AG10803 (cell line): ENCODE data around the gene RPS27.

Source experiments
- DNase-seq: peaks from one replicate; pipeline ENCODE4 v3.0.0; 2010; ENCODE audit warnings: low read depth
- H3K4me3 ChIP-seq: 2 replicates; pipeline ENCODE4 v1.5.1; 2011; ENCODE audit warnings: mild to moderate bottlenecking, low read length, control low read depth
- TF ChIP-seq, protein P1 (sequence below): conservative IDR thresholded peaks from 2 replicates; pipeline ENCODE4 v1.5.1; 2011; ENCODE audit warnings: mild to moderate bottlenecking, low read length, control low read depth, inconsistent platforms

Gene RPS27

DNA sequence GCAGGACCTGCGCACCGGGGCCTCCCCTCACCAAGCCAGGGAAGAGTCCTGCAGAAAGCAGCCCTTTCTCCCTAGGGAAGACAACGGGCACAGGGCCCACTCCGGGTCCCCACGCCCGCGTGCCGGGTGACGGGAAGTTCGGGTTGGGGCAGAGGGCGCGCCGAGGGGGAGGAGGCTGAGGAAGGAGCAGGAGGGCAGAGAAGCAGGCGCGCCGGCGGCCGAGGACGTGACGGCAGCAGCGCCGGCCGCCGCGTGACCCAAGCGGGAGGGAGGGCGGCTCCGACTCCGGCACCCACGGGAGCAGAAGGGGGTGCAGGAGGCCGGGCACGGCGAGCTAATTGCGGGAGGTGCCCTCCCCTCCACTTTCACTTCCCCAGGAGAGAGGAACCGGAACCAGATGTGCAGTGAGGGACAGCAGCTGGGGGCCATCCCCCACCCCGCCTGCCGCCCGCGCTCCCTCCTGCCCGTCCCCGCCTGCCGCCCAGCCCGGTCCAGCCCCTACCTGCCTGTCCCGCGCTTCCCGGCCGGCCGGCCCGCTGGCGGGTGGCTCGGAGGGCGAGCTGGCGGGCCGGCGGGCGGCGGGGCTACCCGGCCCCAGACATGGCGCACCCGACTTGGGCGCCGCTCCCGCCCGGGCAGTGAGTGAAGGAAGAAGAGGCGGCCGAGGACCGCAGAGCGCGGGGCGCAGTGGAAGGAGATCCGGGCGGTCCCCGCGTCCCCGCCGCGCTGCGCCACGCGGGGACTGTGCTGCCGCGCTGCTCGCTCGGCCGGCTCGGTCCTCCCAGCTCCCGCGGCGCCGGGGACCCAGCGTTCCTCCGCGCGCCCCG lies 44.6 kb upstream of the RPS27 start:
- TF ChIP-seq, protein P1, sequence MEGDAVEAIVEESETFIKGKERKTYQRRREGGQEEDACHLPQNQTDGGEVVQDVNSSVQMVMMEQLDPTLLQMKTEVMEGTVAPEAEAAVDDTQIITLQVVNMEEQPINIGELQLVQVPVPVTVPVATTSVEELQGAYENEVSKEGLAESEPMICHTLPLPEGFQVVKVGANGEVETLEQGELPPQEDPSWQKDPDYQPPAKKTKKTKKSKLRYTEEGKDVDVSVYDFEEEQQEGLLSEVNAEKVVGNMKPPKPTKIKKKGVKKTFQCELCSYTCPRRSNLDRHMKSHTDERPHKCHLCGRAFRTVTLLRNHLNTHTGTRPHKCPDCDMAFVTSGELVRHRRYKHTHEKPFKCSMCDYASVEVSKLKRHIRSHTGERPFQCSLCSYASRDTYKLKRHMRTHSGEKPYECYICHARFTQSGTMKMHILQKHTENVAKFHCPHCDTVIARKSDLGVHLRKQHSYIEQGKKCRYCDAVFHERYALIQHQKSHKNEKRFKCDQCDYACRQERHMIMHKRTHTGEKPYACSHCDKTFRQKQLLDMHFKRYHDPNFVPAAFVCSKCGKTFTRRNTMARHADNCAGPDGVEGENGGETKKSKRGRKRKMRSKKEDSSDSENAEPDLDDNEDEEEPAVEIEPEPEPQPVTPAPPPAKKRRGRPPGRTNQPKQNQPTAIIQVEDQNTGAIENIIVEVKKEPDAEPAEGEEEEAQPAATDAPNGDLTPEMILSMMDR = no peak
- DNase-seq = peak; percentile 74
- peak overlapping the region; percentile 85 for H3K4me3 ChIP-seq

DNA sequence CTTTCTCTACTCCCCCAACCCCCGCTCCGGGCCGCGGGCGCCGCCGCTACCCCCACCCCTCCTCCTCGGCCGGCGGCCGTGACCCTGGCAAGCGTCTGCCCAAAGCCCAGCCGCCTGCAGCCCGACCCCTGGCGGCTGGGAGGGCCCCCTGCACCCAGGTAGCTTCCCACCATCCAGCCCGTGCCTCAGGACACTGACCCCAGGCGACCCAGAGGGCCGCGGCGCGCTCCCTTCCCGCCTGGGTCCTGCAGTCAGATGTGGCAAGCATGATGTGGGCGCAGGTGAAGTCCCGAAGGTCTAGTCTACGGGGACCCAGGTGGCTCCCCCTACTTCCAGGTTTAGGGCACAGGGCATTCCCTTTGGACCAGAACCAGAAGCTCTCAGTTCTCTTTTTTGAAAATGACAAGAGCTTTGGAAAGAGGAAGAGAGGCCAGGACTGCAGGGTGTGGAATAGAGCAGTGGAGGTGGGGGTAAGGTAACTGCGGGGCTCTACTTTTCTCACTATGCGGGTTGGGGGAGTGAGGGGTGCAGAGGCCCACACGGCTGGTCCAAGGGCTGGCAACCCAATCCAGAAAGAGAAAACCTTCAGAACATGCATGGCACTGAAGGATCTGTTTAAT lies 43.8 kb upstream of the RPS27 start, which contains the start of gene DENND4B:
Gene DENND4B (minus strand): TSS at position 97 of the 620 bp plus-strand sequence. CDS start 2,344 bp downstream, outside the sequence.
- DNase-seq = peak; percentile 76
- H3K4me3 ChIP-seq = peak within 1 kb of the TSS; percentile 85
- TF ChIP-seq, protein P1 = peak; percentile 74

DNA sequence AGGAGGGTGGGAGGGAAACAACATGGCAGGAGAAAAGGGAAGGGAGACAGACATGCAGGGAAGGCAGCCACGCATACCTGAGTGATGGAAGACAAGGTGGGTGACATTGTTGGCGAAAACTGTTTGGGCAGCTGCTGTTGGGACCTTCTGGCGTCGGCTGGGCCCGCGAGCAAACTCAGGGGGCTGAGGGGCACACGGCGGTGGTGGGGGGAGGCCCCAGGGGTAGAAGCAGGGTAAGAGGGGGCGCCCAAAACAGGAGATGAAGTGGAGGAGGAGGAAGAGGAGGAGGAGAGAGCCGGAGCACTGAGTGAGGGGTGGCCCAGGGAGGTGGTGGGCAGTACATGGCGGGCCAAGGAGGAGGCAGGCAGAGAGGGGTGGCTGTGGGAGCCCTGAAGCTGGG lies 39.4 kb upstream of the RPS27 start:
- TF ChIP-seq, protein P1 = no peak
- no peak for DNase-seq
- no peak overlapping the region for H3K4me3 ChIP-seq

DNA sequence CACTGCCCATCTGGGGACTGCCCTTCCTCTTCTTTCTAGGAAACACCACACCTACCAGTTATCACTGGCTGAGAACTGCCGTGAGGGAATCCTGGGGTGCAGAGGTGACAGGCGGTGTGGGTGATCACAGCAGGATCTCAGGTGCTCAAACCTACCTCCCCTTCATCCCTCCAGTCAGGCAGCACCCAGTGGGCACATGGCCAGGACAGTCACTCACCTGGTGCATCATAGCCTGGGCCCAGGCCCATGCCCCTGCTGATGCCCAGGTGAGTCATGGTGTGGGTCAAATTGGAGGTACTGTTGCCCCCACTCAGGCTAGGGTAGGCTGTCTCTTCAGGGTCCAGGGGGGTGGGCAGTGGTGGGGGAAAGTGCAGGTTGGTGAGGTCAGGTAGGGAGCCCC lies 38.8 kb upstream of the RPS27 start:
- DNase-seq = no peak
- TF ChIP-seq, protein P1 = no peak
- H3K4me3 ChIP-seq = no peak overlapping the region

DNA sequence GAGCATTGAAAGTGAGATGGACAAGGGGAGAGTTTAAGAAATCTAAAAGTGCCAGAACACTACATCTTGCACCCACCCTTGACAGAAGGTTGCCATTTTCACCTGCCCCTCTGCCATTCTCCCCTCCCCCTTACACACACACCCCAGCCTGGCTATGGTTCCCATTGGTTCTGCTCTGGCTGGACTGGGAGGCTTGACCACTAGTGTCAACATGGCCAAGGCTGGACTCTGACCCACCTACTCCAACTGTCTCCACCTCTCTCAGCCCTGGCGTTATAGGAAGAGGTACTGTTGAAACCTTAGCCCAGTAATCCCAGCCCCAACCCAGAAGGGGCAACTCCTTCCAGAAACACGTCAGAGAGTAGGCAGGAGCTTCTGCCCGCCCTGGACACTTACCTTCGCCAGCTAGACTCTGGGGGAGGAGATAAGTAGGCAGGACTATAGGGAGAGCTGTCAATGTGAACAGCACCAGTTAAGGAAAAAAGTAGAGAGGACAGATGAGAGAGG lies 36.6 kb upstream of the RPS27 start:
- no peak overlapping the region for H3K4me3 ChIP-seq
- DNase-seq = no peak
- TF ChIP-seq, protein P1 = no peak

DNA sequence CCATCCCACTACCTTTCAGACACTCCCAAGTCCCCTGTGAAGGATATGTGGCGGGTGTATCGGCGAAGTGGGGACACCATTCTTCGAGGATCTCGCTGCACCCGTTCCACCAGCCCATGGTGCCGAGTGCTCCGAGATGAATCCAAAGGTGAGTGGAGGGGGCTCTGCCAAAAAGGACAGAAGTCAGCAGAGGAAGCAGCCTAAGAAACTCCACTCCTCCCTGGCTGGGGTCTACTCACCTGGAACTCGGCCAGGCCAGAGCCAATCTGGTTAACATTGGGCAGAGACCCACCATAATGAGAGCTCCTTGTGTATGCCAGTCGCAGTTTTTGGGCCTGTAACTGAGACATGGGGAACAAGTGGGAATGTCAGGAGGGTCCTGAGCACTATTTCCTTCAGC lies 35.7 kb upstream of the RPS27 start:
- no peak overlapping the region for H3K4me3 ChIP-seq
- TF ChIP-seq, protein P1 = no peak
- DNase-seq = no peak
